Parathyroid adenoma (tissue), 2 donors: ENCODE results near the gene EP300.

Experiments
- H2AFZ ChIP-seq: fragments of 300-600 bp; sonication (generic); one replicate; pipeline ENCODE4 v1.7.0; 2017; ENCODE audit warnings: antibody characterized with exemption, mild to moderate bottlenecking
- H3K27ac ChIP-seq: fragments of 300-600 bp; sonication (generic); one replicate; pipeline ENCODE4 v1.7.0; 2017
- H3K27me3 ChIP-seq: fragments of 300-600 bp; sonication (generic); one replicate; pipeline ENCODE4 v1.7.0; 2017; ENCODE audit warnings: low read length; ENCODE audit not compliant: control insufficient read depth, insufficient read depth
- H3K36me3 ChIP-seq: fragments of 300-600 bp; sonication (generic); one replicate; pipeline ENCODE4 v1.7.0; 2017; ENCODE audit warnings: low read length; ENCODE audit not compliant: control insufficient read depth, insufficient read depth
- H3K4me1 ChIP-seq: fragments of 300-600 bp; sonication (generic); one replicate; pipeline ENCODE4 v1.7.0; 2017; ENCODE audit warnings: control low read depth
- H3K4me2 ChIP-seq: fragments of 300-600 bp; sonication (generic); one replicate; pipeline ENCODE4 v1.7.0; 2017; ENCODE audit warnings: low read length
- H3K4me3 ChIP-seq: fragments of 300-600 bp; sonication (generic); one replicate; pipeline ENCODE4 v1.7.0; 2017; ENCODE audit warnings: low read depth, low read length
- H3K79me2 ChIP-seq: fragments of 300-600 bp; sonication (generic); one replicate; pipeline ENCODE4 v1.7.0; 2017; ENCODE audit warnings: control low read depth
- H3K9ac ChIP-seq: fragments of 300-600 bp; sonication (generic); one replicate; pipeline ENCODE4 v1.7.0; 2017; ENCODE audit warnings: mild to moderate bottlenecking
- H3K9me3 ChIP-seq: fragments of 300-600 bp; sonication (generic); one replicate; pipeline ENCODE4 v1.7.0; 2017; ENCODE audit warnings: low read length; ENCODE audit not compliant: control insufficient read depth
- TF ChIP-seq, protein P1 (sequence below): fragments of 300-600 bp; sonication (generic); IDR thresholded peaks from one replicate; pipeline ENCODE4 v1.7.0; 2017; ENCODE audit warnings: antibody characterized with exemption, mild to moderate bottlenecking
- donor health status: primary hyperparathyroidism.

EP300 gene

DNA sequence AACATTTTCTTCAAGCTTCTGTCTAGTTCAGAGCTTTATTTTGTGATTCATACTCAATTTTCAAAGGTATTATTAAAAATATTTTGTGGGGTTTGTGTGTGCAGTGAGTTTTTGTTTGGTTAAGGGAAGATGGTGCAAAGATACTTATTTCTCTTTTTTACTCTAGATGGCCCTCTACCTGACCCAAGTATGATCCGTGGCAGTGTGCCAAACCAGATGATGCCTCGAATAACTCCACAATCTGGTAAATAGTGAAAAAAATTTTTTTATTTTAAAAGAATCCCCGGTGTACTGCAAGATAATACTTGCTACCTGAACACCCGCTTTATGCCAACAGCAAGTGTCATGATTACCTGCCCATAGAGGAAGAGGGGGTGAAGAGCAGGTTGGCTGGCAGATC lies 54.2 kb downstream of the EP300 start:
- H3K36me3 ChIP-seq: no peaks in the 10 kb centered on the region
- no peak overlapping the region for H3K4me2 ChIP-seq

DNA sequence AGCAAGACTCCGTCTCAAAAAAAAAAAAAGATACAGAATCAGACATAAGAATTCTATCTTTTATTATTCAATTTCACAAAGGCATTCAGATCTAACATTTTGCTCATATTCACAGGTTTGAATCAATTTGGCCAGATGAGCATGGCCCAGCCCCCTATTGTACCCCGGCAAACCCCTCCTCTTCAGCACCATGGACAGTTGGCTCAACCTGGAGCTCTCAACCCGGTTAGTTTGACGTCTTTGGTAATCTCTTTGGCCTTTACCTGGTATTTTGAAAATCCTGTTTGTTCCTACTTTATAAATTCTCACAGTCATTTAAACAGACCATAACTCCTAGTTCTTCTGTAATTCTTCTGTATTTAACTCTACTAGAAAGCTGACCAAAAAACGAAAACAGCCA lies 55.3 kb downstream of the EP300 start:
- Histone ChIP-seq H3K9ac (no peak overlapping the region), H3K4me1 (no peaks in the 10 kb centered on the region), H3K9me3 (no peaks in the 10 kb centered on the region), H3K27ac (no peak overlapping the region), H3K36me3 (no peaks in the 10 kb centered on the region), H3K4me2 (no peak overlapping the region), H3K4me3 (no peak overlapping the region), H3K27me3 (no peaks in the 10 kb centered on the region), H3K79me2 (no peaks in the 10 kb centered on the region), H2AFZ (no peak overlapping the region)
- TF ChIP-seq, protein P1, sequence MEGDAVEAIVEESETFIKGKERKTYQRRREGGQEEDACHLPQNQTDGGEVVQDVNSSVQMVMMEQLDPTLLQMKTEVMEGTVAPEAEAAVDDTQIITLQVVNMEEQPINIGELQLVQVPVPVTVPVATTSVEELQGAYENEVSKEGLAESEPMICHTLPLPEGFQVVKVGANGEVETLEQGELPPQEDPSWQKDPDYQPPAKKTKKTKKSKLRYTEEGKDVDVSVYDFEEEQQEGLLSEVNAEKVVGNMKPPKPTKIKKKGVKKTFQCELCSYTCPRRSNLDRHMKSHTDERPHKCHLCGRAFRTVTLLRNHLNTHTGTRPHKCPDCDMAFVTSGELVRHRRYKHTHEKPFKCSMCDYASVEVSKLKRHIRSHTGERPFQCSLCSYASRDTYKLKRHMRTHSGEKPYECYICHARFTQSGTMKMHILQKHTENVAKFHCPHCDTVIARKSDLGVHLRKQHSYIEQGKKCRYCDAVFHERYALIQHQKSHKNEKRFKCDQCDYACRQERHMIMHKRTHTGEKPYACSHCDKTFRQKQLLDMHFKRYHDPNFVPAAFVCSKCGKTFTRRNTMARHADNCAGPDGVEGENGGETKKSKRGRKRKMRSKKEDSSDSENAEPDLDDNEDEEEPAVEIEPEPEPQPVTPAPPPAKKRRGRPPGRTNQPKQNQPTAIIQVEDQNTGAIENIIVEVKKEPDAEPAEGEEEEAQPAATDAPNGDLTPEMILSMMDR: no peak

More for the DNA sequence above, 54.2 kb downstream of the EP300 start:
- H3K79me2 ChIP-seq: no peaks in the 10 kb centered on the region
- no peak overlapping the region for H3K4me3 ChIP-seq
- no peaks in the 10 kb centered on the region for H3K9me3 ChIP-seq
- no peaks in the 10 kb centered on the region for H3K4me1 ChIP-seq
- no peaks in the 10 kb centered on the region for H3K27me3 ChIP-seq
- H2AFZ ChIP-seq: no peak overlapping the region
- H3K9ac ChIP-seq: no peak overlapping the region
- TF ChIP-seq, protein P1: no peak
- no peak overlapping the region for H3K27ac ChIP-seq

DNA sequence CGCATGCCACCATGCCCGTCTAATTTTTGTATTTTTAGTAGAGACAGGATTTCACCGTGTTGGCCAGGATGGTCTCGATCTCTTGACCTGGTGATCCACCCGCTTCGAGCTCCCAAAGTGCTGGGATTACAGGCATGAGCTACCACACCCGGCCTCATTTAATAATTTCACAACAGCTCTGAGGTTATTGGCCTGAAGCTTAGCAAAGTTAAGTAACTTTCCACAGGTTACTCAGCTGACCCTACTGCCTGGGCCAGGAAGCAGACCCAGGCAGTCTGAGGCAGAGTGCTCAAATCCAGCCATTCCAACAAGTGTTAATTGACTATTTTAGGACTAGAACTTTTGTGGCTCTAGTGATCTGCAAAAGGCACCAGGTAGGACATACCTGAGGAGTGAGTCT lies 60.5 kb downstream of the EP300 start:
- H3K27ac ChIP-seq: no peak overlapping the region
- no peaks in the 10 kb centered on the region for H3K36me3 ChIP-seq
- H3K9me3 ChIP-seq: no peaks in the 10 kb centered on the region
- H3K4me1 ChIP-seq: no peaks in the 10 kb centered on the region
- TF ChIP-seq, protein P1: no peak
- H3K27me3 ChIP-seq: no peaks in the 10 kb centered on the region
- H3K79me2 ChIP-seq: no peaks in the 10 kb centered on the region
- no peak overlapping the region for H2AFZ ChIP-seq
- no peak overlapping the region for H3K9ac ChIP-seq
- no peak overlapping the region for H3K4me3 ChIP-seq
- H3K4me2 ChIP-seq: no peak overlapping the region

DNA sequence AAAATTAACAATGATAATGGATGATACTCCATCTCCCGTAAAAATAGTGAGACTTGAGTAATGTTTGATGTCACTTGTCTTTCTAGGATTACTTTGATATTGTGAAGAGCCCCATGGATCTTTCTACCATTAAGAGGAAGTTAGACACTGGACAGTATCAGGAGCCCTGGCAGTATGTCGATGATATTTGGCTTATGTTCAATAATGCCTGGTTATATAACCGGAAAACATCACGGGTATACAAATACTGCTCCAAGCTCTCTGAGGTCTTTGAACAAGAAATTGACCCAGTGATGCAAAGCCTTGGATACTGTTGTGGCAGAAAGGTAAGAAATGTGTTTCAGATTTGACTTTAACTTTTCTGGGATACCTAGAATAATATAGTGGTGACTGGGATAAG lies 64.7 kb downstream of the EP300 start:
- Histone ChIP-seq H3K27ac (no peak overlapping the region), H3K4me2 (no peak overlapping the region), H3K79me2 (peaks cover 6% of the 10 kb centered on the region), H3K4me1 (no peaks in the 10 kb centered on the region), H2AFZ (no peak overlapping the region), H3K36me3 (no peaks in the 10 kb centered on the region), H3K9ac (no peak overlapping the region), H3K4me3 (no peak overlapping the region), H3K27me3 (no peaks in the 10 kb centered on the region), H3K9me3 (no peaks in the 10 kb centered on the region)
- TF ChIP-seq, protein P1: no peak

DNA sequence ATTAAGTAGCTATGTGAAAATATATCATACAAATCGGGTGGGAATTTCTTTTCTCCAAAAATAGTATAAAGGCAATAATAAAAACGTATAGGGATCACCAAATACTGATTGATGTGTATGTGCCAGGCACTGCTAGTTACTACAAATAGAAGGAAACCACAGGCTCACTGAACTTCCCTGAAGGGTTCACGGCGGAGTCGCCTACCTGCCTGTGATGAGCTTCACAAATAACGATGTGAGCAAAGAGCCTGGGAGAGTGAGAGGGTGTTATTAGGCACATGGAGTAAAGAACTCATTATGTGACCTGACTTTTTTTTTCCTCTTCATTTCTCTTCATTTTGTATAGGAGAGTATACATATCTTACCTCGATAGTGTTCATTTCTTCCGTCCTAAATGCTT lies 76.8 kb downstream of the EP300 start:
- no peak overlapping the region for H3K27ac ChIP-seq
- no peaks in the 10 kb centered on the region for H3K79me2 ChIP-seq
- no peak overlapping the region for H3K9ac ChIP-seq
- TF ChIP-seq, protein P1: no peak
- H3K27me3 ChIP-seq: no peaks in the 10 kb centered on the region
- H3K9me3 ChIP-seq: no peaks in the 10 kb centered on the region
- no peak overlapping the region for H2AFZ ChIP-seq
- no peak overlapping the region for H3K4me3 ChIP-seq
- no peaks in the 10 kb centered on the region for H3K4me1 ChIP-seq
- H3K4me2 ChIP-seq: no peak overlapping the region
- H3K36me3 ChIP-seq: no peaks in the 10 kb centered on the region
